HEK293 (cell line): Measurements from ENCODE around the gene ING4.

ENCODE experiments used
- CTCF ChIA-PET: fragments of 350-600 bp; formaldehyde crosslinking; extraction: SDS; loops from one replicate; lab custom pipeline; 2021; ENCODE audit warnings: antibody characterized with exemption; lab: Yijun Ruan, JAX
- POLR2A ChIA-PET: fragments of 300-600 bp; formaldehyde crosslinking; extraction: SDS; loops from one replicate; lab custom pipeline; 2020; ENCODE audit warnings: antibody characterized with exemption, inconsistent platforms; lab: Yijun Ruan, JAX
- H3K27ac ChIP-seq: fragments of 200-500 bp; sonication (Bioruptor generic); 2 replicates; pipeline ENCODE4 v1.5.1; 2014; ENCODE audit warnings: low read depth, low read length, control low read depth, inconsistent platforms; ENCODE audit errors: extremely low read depth
- H3K36me3 ChIP-seq, 2 experiments: fragments of 200-500 bp in 1 of 2; sonication (Bioruptor generic) in 1 of 2; 1 replicate in 1 of 2; 2 replicates in 1 of 2; pipeline ENCODE4 v1.5.1; 2014 to 2017; ENCODE audit warnings: inconsistent platforms in 2 of 2, low read length in 2 of 2; ENCODE audit not compliant: control insufficient read depth in 2 of 2, insufficient read depth in 1 of 2
- H3K4me1 ChIP-seq: fragments of 200-500 bp; sonication (Bioruptor generic); 2 replicates; pipeline ENCODE4 v1.5.1; 2014; ENCODE audit warnings: mild to moderate bottlenecking, low read length, inconsistent platforms; ENCODE audit not compliant: control insufficient read depth, insufficient read depth
- H3K4me3 ChIP-seq: 2 replicates; pipeline ENCODE4 v1.5.1; 2011; ENCODE audit warnings: low read depth, mild to moderate bottlenecking, control low read depth, low read length, moderate library complexity
- H3K9me3 ChIP-seq: fragments of 200-500 bp; sonication (Bioruptor generic); 2 replicates; pipeline ENCODE4 v1.5.1; 2014; ENCODE audit warnings: low read depth, low read length, inconsistent platforms; ENCODE audit not compliant: control insufficient read depth, insufficient read depth
- BCL11A ChIP-seq: fragments of 450-650 bp; formaldehyde crosslinking; IDR thresholded peaks from 2 replicates; pipeline ENCODE4 v1.5.1; 2016; ENCODE audit warnings: low read depth, missing biosample characterization, missing genetic modification characterization
- EGR2 ChIP-seq: fragments of 450-650 bp; formaldehyde crosslinking; IDR thresholded peaks from 2 replicates; pipeline ENCODE4 v1.5.1; 2016; ENCODE audit warnings: low read depth, missing biosample characterization, missing genetic modification characterization
- GLIS2 ChIP-seq: fragments of 450-650 bp; formaldehyde crosslinking; IDR thresholded peaks from 2 replicates; pipeline ENCODE4 v1.5.1; 2016; ENCODE audit warnings: missing biosample characterization, missing genetic modification characterization
- RBAK ChIP-seq: fragments of 450-650 bp; formaldehyde crosslinking; IDR thresholded peaks from 2 replicates; pipeline ENCODE4 v1.5.1; 2016; ENCODE audit warnings: missing biosample characterization, missing genetic modification characterization
- REPIN1 ChIP-seq: fragments of 450-650 bp; formaldehyde crosslinking; IDR thresholded peaks from 2 replicates; pipeline ENCODE4 v1.5.1; 2017; ENCODE audit warnings: missing biosample characterization, missing genetic modification characterization, low read depth
- SETDB1 ChIP-seq: IDR thresholded peaks from one replicate; pipeline ENCODE4 v1.6.1; 2017; ENCODE audit warnings: mild to moderate bottlenecking, low read length, moderate library complexity, mixed read lengths; ENCODE audit not compliant: insufficient read length
- ZNF112 ChIP-seq: fragments of 450-650 bp; formaldehyde crosslinking; IDR thresholded peaks from 2 replicates; pipeline ENCODE4 v1.5.0; 2017; ENCODE audit warnings: missing biosample characterization, missing genetic modification characterization
- ZNF132 ChIP-seq: fragments of 450-650 bp; formaldehyde crosslinking; IDR thresholded peaks from 2 replicates; pipeline ENCODE4 v1.5.1; 2017; ENCODE audit warnings: missing biosample characterization, missing genetic modification characterization, borderline replicate concordance
- ZNF169 ChIP-seq: fragments of 450-650 bp; formaldehyde crosslinking; IDR thresholded peaks from 2 replicates; pipeline ENCODE4 v1.5.1; 2016; ENCODE audit warnings: missing biosample characterization, missing genetic modification characterization
- ZNF416 ChIP-seq: fragments of 450-650 bp; formaldehyde crosslinking; IDR thresholded peaks from 2 replicates; pipeline ENCODE4 v1.5.1; 2016; ENCODE audit warnings: missing biosample characterization, missing genetic modification characterization
- ZNF426 ChIP-seq: fragments of 450-650 bp; formaldehyde crosslinking; IDR thresholded peaks from 2 replicates; pipeline ENCODE4 v1.5.1; 2017; ENCODE audit warnings: missing biosample characterization, missing genetic modification characterization, mild to moderate bottlenecking, inconsistent platforms, moderate library complexity
- ZNF521 ChIP-seq: fragments of 450-650 bp; formaldehyde crosslinking; IDR thresholded peaks from 2 replicates; pipeline ENCODE4 v1.5.1; 2017; ENCODE audit warnings: missing biosample characterization, mild to moderate bottlenecking, missing genetic modification characterization
- ZNF596 ChIP-seq: fragments of 450-650 bp; IDR thresholded peaks from 2 replicates; pipeline ENCODE4 v1.5.0; 2018; ENCODE audit warnings: missing biosample characterization, mild to moderate bottlenecking, missing genetic modification characterization, moderate library complexity
- ZNF664 ChIP-seq: fragments of 450-650 bp; formaldehyde crosslinking; IDR thresholded peaks from 2 replicates; pipeline ENCODE4 v1.5.1; 2016; ENCODE audit warnings: missing biosample characterization, missing genetic modification characterization
- ZNF791 ChIP-seq: fragments of 450-650 bp; formaldehyde crosslinking; IDR thresholded peaks from 2 replicates; pipeline ENCODE4 v1.5.1; 2016; ENCODE audit warnings: missing biosample characterization, missing genetic modification characterization
- TF ChIP-seq, protein P1 (sequence below): fragments of 450-650 bp; formaldehyde crosslinking; IDR thresholded peaks from 2 replicates; pipeline ENCODE4 v1.5.1; 2016; ENCODE audit warnings: missing biosample characterization, missing genetic modification characterization, low read depth
- TF ChIP-seq, protein P2 (sequence below): fragments of 450-650 bp; formaldehyde crosslinking; IDR thresholded peaks from 2 replicates; pipeline ENCODE4 v1.5.1; 2016; ENCODE audit warnings: missing biosample characterization, missing genetic modification characterization
- TF ChIP-seq, protein P3 (sequence below): fragments of 450-650 bp; IDR thresholded peaks from 2 replicates; pipeline ENCODE4 v1.5.1; 2018; ENCODE audit warnings: missing biosample characterization, mild to moderate bottlenecking, missing genetic modification characterization
- TF ChIP-seq, protein P4 (sequence below): fragments of 450-650 bp; formaldehyde crosslinking; IDR thresholded peaks from 2 replicates; pipeline ENCODE4 v1.5.1; 2017; ENCODE audit warnings: missing biosample characterization, missing genetic modification characterization
- TF ChIP-seq, protein P5 (sequence below): fragments of 450-650 bp; formaldehyde crosslinking; IDR thresholded peaks from 2 replicates; pipeline ENCODE4 v1.5.1; 2016; ENCODE audit warnings: missing biosample characterization, missing genetic modification characterization

The ING4 gene

DNA sequence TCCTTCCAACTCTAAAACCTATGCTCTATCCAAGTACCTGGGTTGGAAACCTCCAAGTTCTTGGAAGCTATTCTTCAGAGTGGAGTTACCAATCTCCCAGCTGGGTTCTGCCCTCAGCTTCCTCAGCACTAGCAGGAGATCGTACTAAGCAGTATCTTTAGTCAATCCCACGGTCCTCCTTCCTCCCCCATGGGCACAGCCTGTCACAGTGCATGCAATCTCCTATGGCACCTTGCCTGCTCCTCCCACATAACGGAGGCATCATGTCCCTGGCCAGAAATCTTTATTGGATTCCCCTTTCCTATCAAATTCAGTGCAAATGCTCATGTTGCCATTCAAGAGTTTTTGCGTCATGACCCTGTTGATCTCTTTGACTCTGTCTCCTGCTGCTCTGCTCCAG, 21.8 kb downstream of the ING4 start (continued):
- TF ChIP-seq, protein P1, sequence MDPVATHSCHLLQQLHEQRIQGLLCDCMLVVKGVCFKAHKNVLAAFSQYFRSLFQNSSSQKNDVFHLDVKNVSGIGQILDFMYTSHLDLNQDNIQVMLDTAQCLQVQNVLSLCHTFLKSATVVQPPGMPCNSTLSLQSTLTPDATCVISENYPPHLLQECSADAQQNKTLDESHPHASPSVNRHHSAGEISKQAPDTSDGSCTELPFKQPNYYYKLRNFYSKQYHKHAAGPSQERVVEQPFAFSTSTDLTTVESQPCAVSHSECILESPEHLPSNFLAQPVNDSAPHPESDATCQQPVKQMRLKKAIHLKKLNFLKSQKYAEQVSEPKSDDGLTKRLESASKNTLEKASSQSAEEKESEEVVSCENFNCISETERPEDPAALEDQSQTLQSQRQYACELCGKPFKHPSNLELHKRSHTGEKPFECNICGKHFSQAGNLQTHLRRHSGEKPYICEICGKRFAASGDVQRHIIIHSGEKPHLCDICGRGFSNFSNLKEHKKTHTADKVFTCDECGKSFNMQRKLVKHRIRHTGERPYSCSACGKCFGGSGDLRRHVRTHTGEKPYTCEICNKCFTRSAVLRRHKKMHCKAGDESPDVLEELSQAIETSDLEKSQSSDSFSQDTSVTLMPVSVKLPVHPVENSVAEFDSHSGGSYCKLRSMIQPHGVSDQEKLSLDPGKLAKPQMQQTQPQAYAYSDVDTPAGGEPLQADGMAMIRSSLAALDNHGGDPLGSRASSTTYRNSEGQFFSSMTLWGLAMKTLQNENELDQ (tag by site-specific recombination) = no peak
- TF ChIP-seq EGR2 (tag by site-specific recombination) (peak; percentile 38; the same call in 1 of the 2 replicates), ZNF416 (tag by site-specific recombination) (no peak)
- TF ChIP-seq, protein P2, sequence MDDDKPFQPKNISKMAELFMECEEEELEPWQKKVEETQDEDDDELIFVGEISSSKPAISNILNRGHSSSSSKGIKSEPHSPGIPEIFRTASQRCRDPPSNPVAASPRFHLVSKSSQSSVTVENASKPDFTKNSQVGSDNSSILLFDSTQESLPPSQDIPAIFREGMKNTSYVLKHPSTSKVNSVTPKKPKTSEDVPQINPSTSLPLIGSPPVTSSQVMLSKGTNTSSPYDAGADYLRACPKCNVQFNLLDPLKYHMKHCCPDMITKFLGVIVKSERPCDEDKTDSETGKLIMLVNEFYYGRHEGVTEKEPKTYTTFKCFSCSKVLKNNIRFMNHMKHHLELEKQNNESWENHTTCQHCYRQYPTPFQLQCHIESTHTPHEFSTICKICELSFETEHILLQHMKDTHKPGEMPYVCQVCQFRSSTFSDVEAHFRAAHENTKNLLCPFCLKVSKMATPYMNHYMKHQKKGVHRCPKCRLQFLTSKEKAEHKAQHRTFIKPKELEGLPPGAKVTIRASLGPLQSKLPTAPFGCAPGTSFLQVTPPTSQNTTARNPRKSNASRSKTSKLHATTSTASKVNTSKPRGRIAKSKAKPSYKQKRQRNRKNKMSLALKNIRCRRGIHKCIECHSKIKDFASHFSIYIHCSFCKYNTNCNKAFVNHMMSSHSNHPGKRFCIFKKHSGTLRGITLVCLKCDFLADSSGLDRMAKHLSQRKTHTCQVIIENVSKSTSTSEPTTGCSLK (tag by site-specific recombination) = no peak

DNA sequence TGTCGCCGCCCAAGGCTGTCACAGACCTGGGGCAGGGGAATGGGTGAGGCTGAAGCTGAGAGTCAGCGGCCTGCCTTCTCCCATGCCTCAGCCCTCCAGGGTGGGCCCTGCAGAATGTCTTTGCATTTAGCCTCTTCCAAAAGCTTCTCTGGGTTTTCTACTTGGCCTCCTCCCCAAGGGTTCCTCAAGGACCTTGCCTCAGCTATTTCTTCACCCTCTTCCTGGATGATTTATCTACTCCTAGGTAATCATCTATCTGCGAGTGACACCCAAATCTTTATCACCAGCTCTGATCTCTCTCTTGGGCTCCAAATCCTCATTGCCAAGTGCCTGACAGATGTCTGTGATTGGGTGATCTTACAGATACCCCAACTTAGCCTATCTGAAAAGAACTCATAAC, 22.4 kb downstream of the ING4 start:
- H3K4me3 ChIP-seq = no peak overlapping the region
- ChIA-PET CTCF (interaction anchor here (0.6 to 1.2 kb wide), 3 partner anchors 25 to 126 kb away, joined by 3 to 4 read pairs (median 3); partner anchors contain the start of gene PTMS), POLR2A (no interaction called here)
- peaks cover under 1% of the 10 kb centered on the region; the same call in 1 of the 2 replicates for H3K4me1 ChIP-seq
- TF ChIP-seq GLIS2 (tag by site-specific recombination) (no peak), BCL11A (tag by site-specific recombination) (no peak), SETDB1 (no peak)
- TF ChIP-seq, protein P3, sequence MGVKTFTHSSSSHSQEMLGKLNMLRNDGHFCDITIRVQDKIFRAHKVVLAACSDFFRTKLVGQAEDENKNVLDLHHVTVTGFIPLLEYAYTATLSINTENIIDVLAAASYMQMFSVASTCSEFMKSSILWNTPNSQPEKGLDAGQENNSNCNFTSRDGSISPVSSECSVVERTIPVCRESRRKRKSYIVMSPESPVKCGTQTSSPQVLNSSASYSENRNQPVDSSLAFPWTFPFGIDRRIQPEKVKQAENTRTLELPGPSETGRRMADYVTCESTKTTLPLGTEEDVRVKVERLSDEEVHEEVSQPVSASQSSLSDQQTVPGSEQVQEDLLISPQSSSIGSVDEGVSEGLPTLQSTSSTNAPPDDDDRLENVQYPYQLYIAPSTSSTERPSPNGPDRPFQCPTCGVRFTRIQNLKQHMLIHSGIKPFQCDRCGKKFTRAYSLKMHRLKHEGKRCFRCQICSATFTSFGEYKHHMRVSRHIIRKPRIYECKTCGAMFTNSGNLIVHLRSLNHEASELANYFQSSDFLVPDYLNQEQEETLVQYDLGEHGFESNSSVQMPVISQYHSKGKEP (tag by site-specific recombination) = no peak
- no peak overlapping the region for H3K27ac ChIP-seq
- H3K36me3 ChIP-seq = no peaks in the 10 kb centered on the region
- H3K9me3 ChIP-seq = no peaks in the 10 kb centered on the region

DNA sequence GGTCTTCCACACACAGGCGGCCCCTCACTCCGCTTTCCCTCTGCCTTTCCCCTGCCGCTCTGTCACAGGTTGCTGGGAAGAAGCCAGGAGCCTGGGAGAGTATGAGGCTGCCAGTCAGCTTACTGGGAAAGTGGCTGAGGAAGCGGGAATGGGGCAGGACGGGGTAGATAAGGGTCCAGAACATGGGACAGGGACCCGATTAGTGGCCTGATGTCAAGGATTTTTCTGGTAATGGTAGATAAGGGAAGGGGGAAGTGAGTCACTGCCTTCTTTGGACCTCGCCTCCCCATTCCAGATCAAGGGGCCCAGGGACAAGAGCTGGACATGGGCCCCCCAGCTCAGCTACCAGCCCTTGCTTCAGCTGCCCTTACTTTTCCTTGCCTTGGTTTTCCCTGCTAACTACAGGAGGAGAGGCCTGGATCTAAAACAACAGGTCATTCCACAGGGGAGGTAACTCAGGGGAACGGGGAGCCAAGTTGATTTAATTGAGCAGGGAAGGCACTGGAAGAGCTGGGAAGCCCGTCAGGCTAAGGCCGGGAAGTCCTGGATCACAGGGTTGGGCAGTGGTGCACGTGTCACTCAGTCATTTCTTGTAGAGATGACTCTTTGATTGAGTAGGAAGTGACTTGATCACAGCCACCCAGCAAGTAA, 23.6 kb downstream of the ING4 start:
- no peak for TF ChIP-seq ZNF132
- TF ChIP-seq, protein P4, sequence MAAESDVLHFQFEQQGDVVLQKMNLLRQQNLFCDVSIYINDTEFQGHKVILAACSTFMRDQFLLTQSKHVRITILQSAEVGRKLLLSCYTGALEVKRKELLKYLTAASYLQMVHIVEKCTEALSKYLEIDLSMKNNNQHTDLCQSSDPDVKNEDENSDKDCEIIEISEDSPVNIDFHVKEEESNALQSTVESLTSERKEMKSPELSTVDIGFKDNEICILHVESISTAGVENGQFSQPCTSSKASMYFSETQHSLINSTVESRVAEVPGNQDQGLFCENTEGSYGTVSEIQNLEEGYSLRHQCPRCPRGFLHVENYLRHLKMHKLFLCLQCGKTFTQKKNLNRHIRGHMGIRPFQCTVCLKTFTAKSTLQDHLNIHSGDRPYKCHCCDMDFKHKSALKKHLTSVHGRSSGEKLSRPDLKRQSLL = no peak
- ChIA-PET POLR2A (interaction anchor here (0.5 kb wide), 1 partner anchor 50 kb away, joined by 4 read pairs; the partner anchor contains the start of gene ZNF384), CTCF (interaction anchor here (0.6 to 1.2 kb wide), 4 partner anchors 11 to 187 kb away, joined by 3 read pairs; partner anchors contain the start of gene PTMS)
- H3K9me3 ChIP-seq = no peaks in the 10 kb centered on the region
- H3K36me3 ChIP-seq = no peaks in the 10 kb centered on the region
- no peak overlapping the region for H3K4me3 ChIP-seq
- no peak overlapping the region for H3K27ac ChIP-seq
- H3K4me1 ChIP-seq = peaks cover 3% of the 10 kb centered on the region; the same call in 1 of the 2 replicates

DNA sequence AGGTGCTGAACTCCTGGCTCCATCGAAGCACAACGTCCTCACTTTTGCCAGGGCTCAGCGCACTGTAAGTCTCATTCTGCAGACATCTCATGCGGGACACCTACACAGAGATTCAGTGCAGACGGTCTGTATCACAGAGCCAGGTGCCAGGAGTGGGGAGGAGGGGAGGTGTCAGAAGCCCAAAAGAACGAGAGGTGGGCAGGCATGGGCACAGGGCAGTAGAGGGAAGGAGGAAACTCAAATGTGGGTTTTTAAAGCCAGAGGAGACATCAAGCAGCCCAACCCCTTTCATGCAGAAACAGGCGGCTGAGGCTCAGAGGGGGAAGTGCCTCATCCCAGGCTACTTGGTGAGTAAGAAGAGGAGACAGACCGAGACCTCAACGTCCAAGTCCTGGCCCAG, 24.6 kb downstream of the ING4 start:
- H3K36me3 ChIP-seq = no peaks in the 10 kb centered on the region
- H3K9me3 ChIP-seq = no peaks in the 10 kb centered on the region
- ChIA-PET POLR2A (no interaction called here), CTCF (interaction anchor here (0.5 kb wide), 1 partner anchor 195 kb away, joined by 4 read pairs; no protein-coding TSS in a partner anchor)
- no peak overlapping the region for H3K27ac ChIP-seq
- H3K4me3 ChIP-seq = no peak overlapping the region
- H3K4me1 ChIP-seq = peaks cover 3% of the 10 kb centered on the region; the same call in 1 of the 2 replicates
- TF ChIP-seq RBAK (tag by site-specific recombination) (no peak), ZNF664 (no peak), EGR2 (tag by site-specific recombination) (no peak), ZNF426 (no peak), REPIN1 (no peak), ZNF791 (no peak), ZNF596 (tag by site-specific recombination) (no peak), ZNF112 (no peak), ZNF169 (tag by site-specific recombination) (no peak), ZNF521 (tag by site-specific recombination) (no peak)
- TF ChIP-seq, protein P5, sequence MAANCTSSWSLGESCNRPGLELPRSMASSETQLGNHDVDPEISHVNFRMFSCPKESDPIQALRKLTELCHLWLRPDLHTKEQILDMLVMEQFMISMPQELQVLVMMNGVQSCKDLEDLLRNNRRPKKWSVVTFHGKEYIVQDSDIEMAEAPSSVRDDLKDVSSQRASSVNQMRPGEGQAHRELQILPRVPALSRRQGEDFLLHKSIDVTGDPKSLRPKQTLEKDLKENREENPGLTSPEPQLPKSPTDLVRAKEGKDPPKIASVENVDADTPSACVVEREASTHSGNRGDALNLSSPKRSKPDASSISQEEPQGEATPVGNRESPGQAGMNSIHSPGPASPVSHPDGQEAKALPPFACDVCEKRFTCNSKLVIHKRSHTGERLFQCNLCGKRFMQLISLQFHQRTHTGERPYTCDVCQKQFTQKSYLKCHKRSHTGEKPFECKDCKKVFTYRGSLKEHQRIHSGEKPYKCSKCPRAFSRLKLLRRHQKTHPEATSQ (tag by site-specific recombination) = no peak
